Osteoblast (primary cell): ENCODE results near the gene XYLT1. TPM values are rescaled to one million over a fixed set of nuclear protein-coding genes. Genes with fewer than 3 reads are reported as not detected.

ENCODE experiments used
- DNase-seq: peaks from one replicate; pipeline ENCODE4 v3.0.0; 2011; ENCODE audit warnings: low spot score, mixed read lengths; ENCODE audit not compliant: insufficient read length; ENCODE audit errors: missing footprints
- H2AFZ ChIP-seq: 2 replicates; pipeline ENCODE4 v1.6.0; 2011; ENCODE audit warnings: mild to moderate bottlenecking, low read length
- H3K27ac ChIP-seq: 2 replicates; pipeline ENCODE4 v1.5.1; 2011; ENCODE audit warnings: mild to moderate bottlenecking, low read depth, low read length, moderate library complexity
- H3K27me3 ChIP-seq: 2 replicates; pipeline ENCODE4 v1.6.0; 2012; ENCODE audit warnings: mild to moderate bottlenecking, control low read depth, inconsistent platforms, low read length, moderate library complexity; ENCODE audit not compliant: insufficient read depth
- H3K36me3 ChIP-seq: 2 replicates; pipeline ENCODE4 v1.5.1; 2011; ENCODE audit warnings: mild to moderate bottlenecking, low read length, control low read depth, moderate library complexity; ENCODE audit not compliant: insufficient read depth
- H3K4me1 ChIP-seq: 2 replicates; pipeline ENCODE4 v1.5.1; 2011; ENCODE audit warnings: mild to moderate bottlenecking, low read length, control low read depth, moderate library complexity; ENCODE audit not compliant: insufficient read depth
- H3K4me2 ChIP-seq: 2 replicates; pipeline ENCODE4 v1.6.0; 2011; ENCODE audit warnings: mild to moderate bottlenecking, low read length; ENCODE audit not compliant: insufficient read depth
- H3K4me3 ChIP-seq: fragments of 200-600 bp; sonication (generic); 3 replicates; pipeline ENCODE4 v1.5.1; 2012; ENCODE audit warnings: mild to moderate bottlenecking, low read length, inconsistent platforms; ENCODE audit not compliant: insufficient read depth
- H3K79me2 ChIP-seq: 2 replicates; pipeline ENCODE4 v1.6.0; 2012; ENCODE audit warnings: mild to moderate bottlenecking, low read length, control low read depth, inconsistent platforms; ENCODE audit not compliant: insufficient read depth
- H3K9me3 ChIP-seq: 2 replicates; pipeline ENCODE4 v1.5.1; 2011; ENCODE audit warnings: low read depth, low read length, control low read depth
- H4K20me1 ChIP-seq: 2 replicates; pipeline ENCODE4 v1.6.0; 2012; ENCODE audit warnings: mild to moderate bottlenecking, low read length, control low read depth; ENCODE audit not compliant: insufficient read depth
- CTCF ChIP-seq: IDR thresholded peaks from 2 replicates; pipeline ENCODE4 v1.5.1; 2011; ENCODE audit warnings: mild to moderate bottlenecking, low read depth, low read length, moderate library complexity; ENCODE audit errors: extremely low read depth
- total RNA-seq: library from RNA; depleted of rRNA; stranded (reverse); fragments of >200 nt; gene quantifications from 2 replicates; pipeline ENCODE4 v1.2.3, GENCODE V29; 2012

Gene XYLT1
- total RNA-seq, 1 donor: 43.4 TPM

GRCh38 chr16:17246974-17247732 lies 223.6 kb downstream of the XYLT1 start:
- no peaks in the 10 kb centered on the region for H3K36me3 ChIP-seq
- H4K20me1 ChIP-seq: peaks cover 52% of the 10 kb centered on the region
- H3K4me2 ChIP-seq: no peak overlapping the region
- no peak overlapping the region for H2AFZ ChIP-seq
- H3K4me1 ChIP-seq: peaks cover under 1% of the 10 kb centered on the region
- no peak for TF ChIP-seq CTCF
- no peaks in the 10 kb centered on the region for H3K9me3 ChIP-seq
- H3K4me3 ChIP-seq: no peak overlapping the region
- DNase-seq: no peak
- peaks cover 6% of the 10 kb centered on the region for H3K79me2 ChIP-seq
- no peaks in the 10 kb centered on the region for H3K27me3 ChIP-seq
- no peak overlapping the region for H3K27ac ChIP-seq

- DNase-seq: no peak
- H3K9me3 ChIP-seq: no peaks in the 10 kb centered on the region
- H3K36me3 ChIP-seq: no peaks in the 10 kb centered on the region
- H3K4me3 ChIP-seq: no peak overlapping the region
- no peaks in the 10 kb centered on the region for H3K4me1 ChIP-seq
- H3K4me2 ChIP-seq: no peak overlapping the region
- no peak for TF ChIP-seq CTCF
- no peak overlapping the region for H2AFZ ChIP-seq
- H3K27me3 ChIP-seq: no peaks in the 10 kb centered on the region
- peaks cover 6% of the 10 kb centered on the region for H3K79me2 ChIP-seq
- H3K27ac ChIP-seq: no peak overlapping the region
- H4K20me1 ChIP-seq: peaks cover 45% of the 10 kb centered on the region
Observed at GRCh38 chr16:17246268-17246885, 224.4 kb downstream of the XYLT1 start.

- no peaks in the 10 kb centered on the region for H3K9me3 ChIP-seq
- peaks cover 42% of the 10 kb centered on the region for H4K20me1 ChIP-seq
- no peaks in the 10 kb centered on the region for H3K4me1 ChIP-seq
- H3K36me3 ChIP-seq: no peaks in the 10 kb centered on the region
- H2AFZ ChIP-seq: no peak overlapping the region
- DNase-seq: no peak
- no peak overlapping the region for H3K4me2 ChIP-seq
- no peaks in the 10 kb centered on the region for H3K27me3 ChIP-seq
- H3K4me3 ChIP-seq: no peak overlapping the region
- no peak overlapping the region for H3K27ac ChIP-seq
- no peak for TF ChIP-seq CTCF
- peaks cover 6% of the 10 kb centered on the region for H3K79me2 ChIP-seq
Observed at GRCh38 chr16:17245776-17246175, 225.0 kb downstream of the XYLT1 start.

- Histone ChIP-seq H3K36me3 (no peaks in the 10 kb centered on the region), H3K9me3 (no peaks in the 10 kb centered on the region), H3K4me1 (no peaks in the 10 kb centered on the region), H2AFZ (no peak overlapping the region), H4K20me1 (peaks cover 35% of the 10 kb centered on the region), H3K79me2 (peaks cover 6% of the 10 kb centered on the region), H3K27ac (no peak overlapping the region), H3K4me2 (no peak overlapping the region), H3K4me3 (no peak overlapping the region), H3K27me3 (no peaks in the 10 kb centered on the region)
- TF ChIP-seq CTCF: no peak
- no peak for DNase-seq
Observed at GRCh38 chr16:17244872-17245551, 225.7 kb downstream of the XYLT1 start.
